Measurements from ENCODE around the gene CHD8.

The CHD8 gene

DNA sequence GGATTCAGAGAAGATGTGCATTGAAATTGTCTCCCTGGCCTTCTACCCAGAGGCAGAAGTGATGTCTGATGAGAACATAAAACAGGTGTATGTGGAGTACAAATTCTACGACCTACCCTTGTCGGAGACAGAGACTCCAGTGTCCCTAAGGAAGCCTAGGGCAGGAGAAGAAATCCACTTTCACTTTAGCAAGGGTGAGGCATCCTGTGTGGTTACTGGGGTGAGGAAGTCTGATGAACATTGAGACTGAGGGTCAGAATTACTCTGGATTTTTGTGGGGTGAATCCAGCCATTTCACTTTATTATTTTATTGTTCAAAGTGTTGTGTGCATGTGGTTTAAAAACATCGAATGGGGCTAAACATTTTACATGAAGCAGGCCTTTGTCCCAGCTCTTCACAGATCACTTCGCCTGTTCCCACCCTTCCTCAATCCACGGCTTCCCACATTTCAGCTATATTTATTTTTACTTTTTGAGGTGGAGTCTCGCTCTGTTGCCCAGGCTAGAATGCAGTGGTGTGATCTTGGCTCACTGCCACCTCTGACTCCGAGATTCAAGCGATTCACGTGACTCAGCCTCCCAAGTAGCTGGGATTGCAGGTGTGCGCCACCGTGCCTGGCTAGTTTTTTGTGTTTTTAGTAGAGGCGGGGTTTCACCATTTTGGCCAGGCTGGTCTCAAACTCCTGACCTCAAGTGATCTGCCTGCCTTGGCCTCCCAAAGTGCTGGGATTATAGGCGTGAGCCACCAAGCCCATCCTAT, 112.7 kb downstream of the CHD8 start:
- no peak overlapping the region for H3K4me3 ChIP-seq (replicated peaks; ENCODE audit: low read depth, low read length)
- no peak for DNase-seq (ENCODE audit: low read depth)
- TF ChIP-seq, protein P1, sequence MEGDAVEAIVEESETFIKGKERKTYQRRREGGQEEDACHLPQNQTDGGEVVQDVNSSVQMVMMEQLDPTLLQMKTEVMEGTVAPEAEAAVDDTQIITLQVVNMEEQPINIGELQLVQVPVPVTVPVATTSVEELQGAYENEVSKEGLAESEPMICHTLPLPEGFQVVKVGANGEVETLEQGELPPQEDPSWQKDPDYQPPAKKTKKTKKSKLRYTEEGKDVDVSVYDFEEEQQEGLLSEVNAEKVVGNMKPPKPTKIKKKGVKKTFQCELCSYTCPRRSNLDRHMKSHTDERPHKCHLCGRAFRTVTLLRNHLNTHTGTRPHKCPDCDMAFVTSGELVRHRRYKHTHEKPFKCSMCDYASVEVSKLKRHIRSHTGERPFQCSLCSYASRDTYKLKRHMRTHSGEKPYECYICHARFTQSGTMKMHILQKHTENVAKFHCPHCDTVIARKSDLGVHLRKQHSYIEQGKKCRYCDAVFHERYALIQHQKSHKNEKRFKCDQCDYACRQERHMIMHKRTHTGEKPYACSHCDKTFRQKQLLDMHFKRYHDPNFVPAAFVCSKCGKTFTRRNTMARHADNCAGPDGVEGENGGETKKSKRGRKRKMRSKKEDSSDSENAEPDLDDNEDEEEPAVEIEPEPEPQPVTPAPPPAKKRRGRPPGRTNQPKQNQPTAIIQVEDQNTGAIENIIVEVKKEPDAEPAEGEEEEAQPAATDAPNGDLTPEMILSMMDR (IDR thresholded peaks at IDR 0.05; ENCODE audit: low read length, missing control alignments): no peak

All from fibroblast of pulmonary artery (primary cell).